ENCODE results near the gene JUP.

DNA sequence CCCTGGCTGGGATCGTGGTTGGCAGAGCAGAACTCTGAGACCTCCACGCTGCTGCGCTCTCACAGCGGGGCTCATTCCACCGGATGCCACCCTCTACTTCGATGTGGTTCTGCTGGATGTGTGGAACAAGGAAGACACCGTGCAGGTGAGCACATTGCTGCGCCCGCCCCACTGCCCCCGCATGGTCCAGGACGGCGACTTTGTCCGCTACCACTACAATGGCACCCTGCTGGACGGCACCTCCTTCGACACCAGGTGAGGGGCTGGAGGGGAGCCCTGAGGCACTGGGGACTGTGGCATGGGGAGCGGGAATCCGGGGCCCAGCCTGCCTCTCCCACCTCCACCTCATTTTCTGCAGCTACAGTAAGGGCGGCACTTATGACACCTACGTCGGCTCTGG is 31.5 kb upstream of the JUP start:
- TF ChIP-seq TEAD4 (IDR thresholded peaks at IDR 0.05) (no peak), YY1 (IDR thresholded peaks at IDR 0.05; ENCODE audit: low read depth) (no peak), REST (IDR thresholded peaks at IDR 0.05; ENCODE audit: low read depth) (no peak), RAD21 (IDR thresholded peaks at IDR 0.05; ENCODE audit: low read depth) (no peak), CEBPB (IDR thresholded peaks at IDR 0.05) (no peak)
